Measurements from ENCODE around the gene SYNGR1.

SYNGR1 gene

DNA sequence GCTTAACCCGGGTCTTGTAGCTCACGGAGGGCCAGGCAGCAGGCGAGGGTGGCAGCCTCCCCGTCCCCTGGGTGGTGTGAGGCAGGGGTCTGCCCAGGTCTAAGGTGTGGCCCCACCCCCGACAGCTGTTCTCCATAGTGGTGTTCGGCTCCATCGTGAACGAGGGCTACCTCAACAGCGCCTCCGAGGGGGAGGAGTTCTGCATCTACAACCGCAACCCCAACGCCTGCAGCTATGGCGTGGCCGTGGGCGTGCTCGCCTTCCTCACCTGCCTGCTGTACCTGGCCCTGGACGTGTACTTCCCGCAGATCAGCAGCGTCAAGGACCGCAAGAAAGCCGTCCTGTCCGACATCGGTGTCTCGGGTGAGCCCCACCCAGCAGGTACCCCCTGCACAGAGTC, 24.4 kb downstream of the SYNGR1 start:
- no peak for DNase-seq

DNA sequence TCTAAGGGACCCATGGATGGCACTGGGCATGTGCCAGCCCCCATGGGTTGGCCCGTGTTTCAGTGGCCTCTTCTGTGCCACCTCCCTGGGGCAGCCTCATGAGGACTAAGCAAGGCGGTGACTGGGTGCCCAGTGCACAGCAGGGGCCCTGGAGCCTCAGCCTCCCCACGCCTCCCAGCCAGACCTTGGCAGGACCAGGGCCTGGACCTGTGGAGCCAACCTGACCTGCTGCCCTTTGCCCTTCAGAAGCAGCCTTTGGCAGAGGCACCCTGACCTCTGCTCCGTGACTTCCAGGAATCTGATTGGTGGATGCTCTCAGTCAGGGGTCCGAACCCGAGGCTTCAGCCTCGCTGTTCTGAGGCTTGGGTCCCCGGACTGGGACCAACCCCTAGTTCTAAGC, 25.0 kb downstream of the SYNGR1 start:
- DNase-seq, result no peak

GRCh38 chr22:39375646-39376045, 25.9 kb downstream of the SYNGR1 start:
- DNase-seq, result no peak

GRCh38 chr22:39379756-39380730, 30.3 kb downstream of the SYNGR1 start:
- DNase-seq, result no peak

GRCh38 chr22:39381009-39381755, 31.4 kb downstream of the SYNGR1 start:
- DNase-seq, result no peak

DNA sequence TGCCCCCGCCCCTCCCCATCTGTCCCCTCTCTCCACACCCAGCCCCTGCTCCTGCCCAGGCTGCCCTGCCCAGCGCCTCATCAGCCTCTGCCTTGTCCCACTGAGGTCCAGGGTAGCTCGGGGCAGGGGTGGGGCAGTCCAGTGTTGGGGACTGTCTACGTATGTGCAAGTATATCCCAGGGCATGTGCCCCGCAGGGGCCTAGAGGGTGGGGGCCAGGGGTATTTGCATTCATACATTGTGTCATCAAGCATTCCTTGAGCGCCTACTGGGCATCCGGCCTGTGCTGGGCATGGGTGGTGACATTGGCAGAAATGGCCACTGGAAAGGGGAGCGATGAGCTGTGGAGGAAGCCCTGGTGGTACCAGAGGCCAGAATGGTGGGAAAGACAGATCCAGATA, 32.1 kb downstream of the SYNGR1 start:
- DNase-seq, result no peak

- no peak for DNase-seq
Measured at GRCh38 chr22:39382410-39382809, 32.6 kb downstream of the SYNGR1 start.

DNA sequence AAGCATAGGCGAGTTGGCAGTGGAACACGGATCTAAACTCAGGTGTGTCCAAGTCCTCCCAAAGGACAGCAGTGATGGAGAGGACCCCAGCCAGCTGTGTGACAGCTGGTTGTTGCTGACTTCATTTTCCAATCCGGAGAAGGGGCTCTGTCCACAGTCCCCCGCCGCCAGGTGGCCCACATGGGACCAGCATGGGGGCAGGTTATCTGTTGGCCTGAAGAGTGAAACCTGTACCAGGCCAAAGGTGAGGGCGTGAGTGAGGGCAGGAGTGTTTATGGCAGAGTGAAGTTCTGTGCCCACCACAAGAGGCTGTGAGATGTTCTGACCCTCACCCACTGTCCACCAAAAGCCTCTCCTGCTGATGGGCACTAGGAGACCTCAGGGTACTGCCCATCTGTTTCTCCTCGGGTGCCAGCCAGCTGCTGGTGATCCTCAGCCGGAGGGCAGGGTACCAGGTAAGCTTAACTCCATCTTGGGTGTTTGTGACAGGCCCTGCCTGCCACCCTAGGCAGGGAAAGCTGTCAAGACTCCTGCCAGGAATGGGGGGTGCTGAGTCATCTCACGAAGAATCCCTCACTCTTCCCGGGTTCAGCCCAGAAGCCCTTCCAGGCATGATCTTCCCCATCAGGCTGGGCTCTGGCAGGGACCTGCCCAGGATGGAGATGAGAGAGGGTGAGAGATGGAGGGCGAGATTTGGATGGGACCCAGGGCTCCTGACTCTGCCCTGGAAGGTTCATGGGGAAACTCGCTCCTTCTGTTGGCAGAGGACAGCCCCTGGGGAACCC, 34.2 kb downstream of the SYNGR1 start:
- no peak for DNase-seq

- no peak for DNase-seq
Measured at GRCh38 chr22:39384750-39385480, 35.1 kb downstream of the SYNGR1 start.

DNA sequence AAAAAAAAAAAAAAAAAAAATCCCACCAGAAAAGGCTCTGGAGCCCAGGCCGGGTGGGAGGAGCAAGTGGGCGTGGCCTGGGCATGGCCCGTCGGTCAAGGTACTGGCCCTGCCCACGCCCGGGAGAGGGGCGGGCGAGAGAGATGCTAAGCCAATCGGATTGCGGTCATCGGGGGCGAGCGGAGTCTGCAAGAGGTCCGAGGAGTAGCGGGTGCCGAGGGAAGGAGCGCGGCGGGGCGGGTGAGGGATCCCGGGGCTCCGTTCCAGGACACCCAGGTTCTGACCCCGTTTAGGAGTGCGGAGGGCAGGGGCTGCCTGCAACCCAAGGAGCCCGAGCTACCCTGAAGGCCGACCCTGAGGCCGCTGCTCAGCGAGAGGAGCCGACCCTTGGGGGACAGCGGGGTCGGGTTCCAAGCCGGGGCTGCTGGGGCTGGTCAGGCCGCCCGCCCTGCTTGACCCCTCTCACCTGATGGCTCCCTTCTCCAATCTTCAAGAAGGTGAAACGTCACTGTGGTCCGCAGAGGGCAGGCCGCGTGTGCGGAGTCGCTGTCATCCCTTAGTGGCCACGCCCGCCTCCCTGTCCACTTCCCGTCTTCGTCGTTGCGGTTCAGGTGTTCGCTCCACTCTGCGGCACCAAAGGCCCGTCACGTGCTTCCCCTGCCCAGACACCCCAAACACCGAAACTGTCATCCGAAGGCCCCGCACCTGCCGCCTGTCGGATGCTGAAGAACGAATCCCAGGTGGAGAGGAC, 38.6 kb downstream of the SYNGR1 start:
- no peak for DNase-seq

DNA sequence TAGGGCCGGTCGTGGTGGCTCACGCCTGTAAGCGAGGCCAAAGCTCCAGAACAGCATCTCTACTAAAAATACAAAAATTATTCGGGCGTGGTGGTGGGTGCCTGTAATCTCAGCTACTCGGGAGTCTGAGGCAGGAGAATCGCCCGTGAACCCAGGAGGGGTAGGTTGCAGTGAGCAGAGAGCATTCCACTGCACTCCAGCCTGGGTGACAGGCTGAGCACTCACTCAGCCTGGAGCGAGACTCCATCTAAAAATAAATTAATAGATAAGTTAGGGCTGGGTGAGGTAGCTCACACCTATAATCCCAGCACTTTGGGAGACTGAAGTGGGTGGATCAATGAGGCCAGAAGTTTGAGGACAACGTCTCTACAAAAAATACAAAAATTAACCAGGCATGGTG, 39.6 kb downstream of the SYNGR1 start:
- no peak for DNase-seq

DNA sequence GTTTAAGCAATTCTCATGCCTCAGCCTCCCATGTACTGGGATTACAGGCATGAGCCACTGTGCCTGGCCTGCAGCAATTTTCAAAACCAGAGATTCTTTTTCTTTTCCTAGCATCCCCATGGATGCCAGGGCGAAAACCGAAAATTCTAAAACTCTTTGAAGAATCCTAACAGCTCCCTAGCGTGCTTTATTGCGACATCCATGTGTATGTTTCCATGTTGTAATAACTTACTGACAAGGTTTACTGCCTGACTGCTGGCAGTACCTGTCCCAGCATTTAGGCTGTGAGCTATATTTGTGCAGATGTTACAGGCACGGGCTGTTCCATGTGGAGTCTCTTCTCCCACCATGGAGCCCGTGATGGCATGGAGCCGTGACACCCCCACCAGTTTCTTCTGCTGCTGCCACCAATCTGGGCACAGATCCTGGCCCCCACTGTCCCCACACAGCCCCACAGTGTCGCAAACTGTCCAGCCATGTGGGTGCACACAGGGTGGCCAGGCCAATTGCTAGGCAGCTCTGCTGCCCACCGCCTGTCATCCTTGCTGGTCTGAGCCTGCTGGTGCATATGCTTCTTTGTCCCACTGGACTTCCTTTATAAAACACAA, 42.7 kb downstream of the SYNGR1 start:
- no peak for DNase-seq

GRCh38 chr22:39395936-39396796, 46.4 kb downstream of the SYNGR1 start:
- DNase-seq, result no peak

- DNase-seq, result no peak
Measured at GRCh38 chr22:39396797-39397195, 47.0 kb downstream of the SYNGR1 start.

DNA sequence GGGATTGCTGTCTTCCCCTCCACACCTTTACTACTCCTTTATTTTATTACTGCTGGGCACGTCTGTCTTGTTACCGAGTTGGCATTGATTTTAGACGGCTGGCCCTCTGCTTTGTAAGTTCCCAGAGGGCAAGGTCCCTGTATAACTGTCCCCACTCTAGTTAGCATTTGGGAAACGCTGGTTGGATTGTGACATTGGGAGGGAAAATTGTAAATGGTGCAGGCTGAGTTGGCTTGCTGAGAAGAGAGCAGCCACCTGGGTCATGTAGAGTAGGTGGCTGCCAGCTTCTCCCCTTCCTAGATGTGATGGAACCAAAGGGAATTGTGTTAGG, 51.5 kb downstream of the SYNGR1 start:
- DNase-seq, result no peak

GRCh38 chr22:39405346-39406085, 55.7 kb downstream of the SYNGR1 start:
- no peak for DNase-seq

- no peak for DNase-seq
Measured at GRCh38 chr22:39408173-39408572, 58.4 kb downstream of the SYNGR1 start.

GRCh38 chr22:39408807-39409206, 59.0 kb downstream of the SYNGR1 start:
- DNase-seq, result no peak

GRCh38 chr22:39409516-39410029, 59.8 kb downstream of the SYNGR1 start:
- DNase-seq, result no peak

Measured in NCI-H1436 treated with DMSO at 0.1 percent for 48 hours (cell line).